Measurements from ENCODE around the gene E2F8.

The E2F8 gene

DNA sequence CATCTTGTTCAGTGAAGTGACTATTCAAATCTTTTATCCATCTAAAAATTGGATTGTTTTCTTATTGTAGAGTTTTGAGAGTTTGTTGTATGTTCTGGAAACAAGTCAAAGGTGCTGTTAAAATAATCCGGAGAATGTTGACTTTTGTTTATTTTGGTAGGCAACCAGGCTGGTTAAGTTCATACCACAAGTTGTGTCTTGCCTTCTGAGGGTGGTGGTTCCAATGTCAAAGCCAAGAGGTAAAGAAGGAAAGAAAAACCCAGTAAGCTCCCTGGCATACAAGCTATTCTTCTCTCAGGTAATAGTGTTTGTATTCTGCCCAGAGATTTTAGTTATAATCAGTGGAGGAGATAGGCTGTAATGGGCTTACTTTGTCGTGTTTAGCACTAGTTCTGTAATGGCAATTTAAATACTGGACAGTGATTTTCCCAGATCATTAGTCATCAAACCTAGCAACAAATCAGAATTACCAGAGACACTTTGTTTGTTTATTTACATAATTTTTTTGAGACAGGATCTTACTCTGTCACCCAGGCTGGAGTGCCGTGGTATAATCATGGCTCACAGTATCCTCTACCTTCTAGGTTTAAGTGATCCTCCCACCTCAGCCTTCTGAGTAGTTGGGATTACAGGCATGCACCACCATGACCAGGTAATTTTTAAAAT is 23.9 kb downstream of the E2F8 start:
- Histone ChIP-seq H3K4me1 (ENCODE audit: control insufficient read depth in 1 of 2, insufficient read depth in 1 of 2, low read depth in 1 of 2, low read length in 1 of 2) (no peaks in the 10 kb centered on the region), H3K27me3 (no peaks in the 10 kb centered on the region), H3K27ac (no peak overlapping the region), H3K36me3 (no peaks in the 10 kb centered on the region), H3K4me3 (ENCODE audit: low read depth in 1 of 2, low read length in 1 of 2) (no peak overlapping the region), H3K9me3 (no peaks in the 10 kb centered on the region)
- TF ChIP-seq, protein P1, sequence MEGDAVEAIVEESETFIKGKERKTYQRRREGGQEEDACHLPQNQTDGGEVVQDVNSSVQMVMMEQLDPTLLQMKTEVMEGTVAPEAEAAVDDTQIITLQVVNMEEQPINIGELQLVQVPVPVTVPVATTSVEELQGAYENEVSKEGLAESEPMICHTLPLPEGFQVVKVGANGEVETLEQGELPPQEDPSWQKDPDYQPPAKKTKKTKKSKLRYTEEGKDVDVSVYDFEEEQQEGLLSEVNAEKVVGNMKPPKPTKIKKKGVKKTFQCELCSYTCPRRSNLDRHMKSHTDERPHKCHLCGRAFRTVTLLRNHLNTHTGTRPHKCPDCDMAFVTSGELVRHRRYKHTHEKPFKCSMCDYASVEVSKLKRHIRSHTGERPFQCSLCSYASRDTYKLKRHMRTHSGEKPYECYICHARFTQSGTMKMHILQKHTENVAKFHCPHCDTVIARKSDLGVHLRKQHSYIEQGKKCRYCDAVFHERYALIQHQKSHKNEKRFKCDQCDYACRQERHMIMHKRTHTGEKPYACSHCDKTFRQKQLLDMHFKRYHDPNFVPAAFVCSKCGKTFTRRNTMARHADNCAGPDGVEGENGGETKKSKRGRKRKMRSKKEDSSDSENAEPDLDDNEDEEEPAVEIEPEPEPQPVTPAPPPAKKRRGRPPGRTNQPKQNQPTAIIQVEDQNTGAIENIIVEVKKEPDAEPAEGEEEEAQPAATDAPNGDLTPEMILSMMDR (IDR thresholded peaks at IDR 0.05), result no peak

DNA sequence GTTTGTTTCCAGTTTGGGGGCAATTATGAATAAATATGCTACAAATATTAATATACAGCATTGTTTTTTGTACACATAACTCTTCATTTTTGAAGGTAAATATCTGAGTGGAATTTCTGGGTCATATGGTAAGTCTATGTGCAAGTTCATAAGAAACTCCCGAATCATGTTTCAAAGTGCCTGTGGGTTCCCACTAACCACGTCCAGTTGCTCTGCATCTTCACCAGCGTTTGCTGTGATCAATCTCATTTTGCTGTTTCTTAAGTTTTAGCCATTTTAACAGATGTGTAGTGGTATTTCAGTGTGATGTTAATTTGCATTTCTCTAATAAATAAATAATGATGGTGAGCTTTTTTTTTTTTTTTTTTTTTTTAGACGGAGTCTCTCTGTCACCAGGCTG is 24.7 kb downstream of the E2F8 start:
- no peaks in the 10 kb centered on the region for H3K4me1 ChIP-seq (ENCODE audit: control insufficient read depth in 1 of 2, insufficient read depth in 1 of 2, low read depth in 1 of 2, low read length in 1 of 2)
- no peak overlapping the region for H3K4me3 ChIP-seq (ENCODE audit: low read depth in 1 of 2, low read length in 1 of 2)
- no peaks in the 10 kb centered on the region for H3K36me3 ChIP-seq
- no peaks in the 10 kb centered on the region for H3K9me3 ChIP-seq
- TF ChIP-seq, protein P1 (IDR thresholded peaks at IDR 0.05), result no peak
- no peak overlapping the region for H3K27ac ChIP-seq
- H3K27me3 ChIP-seq, result no peaks in the 10 kb centered on the region

DNA sequence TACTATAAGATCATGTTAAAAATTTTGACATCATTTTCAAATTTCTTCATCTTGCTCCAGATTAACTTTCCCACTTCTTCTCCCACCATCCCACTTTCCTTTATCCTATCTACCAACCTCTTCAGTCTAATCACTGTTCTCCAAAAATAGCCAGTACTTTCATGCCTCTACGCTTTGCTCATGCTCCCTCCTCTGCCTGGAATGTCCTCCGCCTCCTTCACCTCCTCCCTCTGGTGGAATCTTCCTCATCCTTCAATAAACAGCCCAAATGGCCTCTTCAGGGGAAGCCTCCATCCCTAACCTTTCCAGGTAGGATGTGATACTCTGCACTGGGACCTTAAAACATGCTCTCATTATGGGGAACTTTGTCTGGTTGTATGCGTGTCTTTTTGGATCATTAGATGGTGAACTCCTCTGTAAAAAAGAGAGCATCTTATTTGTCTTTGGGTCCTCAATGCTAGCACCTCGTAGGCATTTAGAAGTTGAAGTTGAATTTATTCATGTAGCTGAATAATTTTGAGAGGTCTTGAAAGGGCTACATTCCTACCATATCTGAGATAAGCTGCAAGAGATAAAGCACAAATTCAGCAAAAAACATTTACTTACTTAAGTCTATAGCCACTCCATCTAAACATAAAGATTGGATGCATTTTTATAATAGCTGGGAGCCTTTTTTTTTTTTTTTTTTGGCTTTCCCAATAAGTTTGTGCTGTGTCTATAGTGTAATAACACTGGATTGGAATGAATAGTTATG is 31.0 kb downstream of the E2F8 start:
- Histone ChIP-seq H3K27ac (no peak overlapping the region), H3K4me3 (ENCODE audit: low read depth in 1 of 2, low read length in 1 of 2) (no peak overlapping the region), H3K27me3 (no peaks in the 10 kb centered on the region), H3K4me1 (ENCODE audit: control insufficient read depth in 1 of 2, insufficient read depth in 1 of 2, low read depth in 1 of 2, low read length in 1 of 2) (no peaks in the 10 kb centered on the region), H3K9me3 (no peaks in the 10 kb centered on the region), H3K36me3 (no peaks in the 10 kb centered on the region)
- TF ChIP-seq, protein P1 (IDR thresholded peaks at IDR 0.05), result no peak

DNA sequence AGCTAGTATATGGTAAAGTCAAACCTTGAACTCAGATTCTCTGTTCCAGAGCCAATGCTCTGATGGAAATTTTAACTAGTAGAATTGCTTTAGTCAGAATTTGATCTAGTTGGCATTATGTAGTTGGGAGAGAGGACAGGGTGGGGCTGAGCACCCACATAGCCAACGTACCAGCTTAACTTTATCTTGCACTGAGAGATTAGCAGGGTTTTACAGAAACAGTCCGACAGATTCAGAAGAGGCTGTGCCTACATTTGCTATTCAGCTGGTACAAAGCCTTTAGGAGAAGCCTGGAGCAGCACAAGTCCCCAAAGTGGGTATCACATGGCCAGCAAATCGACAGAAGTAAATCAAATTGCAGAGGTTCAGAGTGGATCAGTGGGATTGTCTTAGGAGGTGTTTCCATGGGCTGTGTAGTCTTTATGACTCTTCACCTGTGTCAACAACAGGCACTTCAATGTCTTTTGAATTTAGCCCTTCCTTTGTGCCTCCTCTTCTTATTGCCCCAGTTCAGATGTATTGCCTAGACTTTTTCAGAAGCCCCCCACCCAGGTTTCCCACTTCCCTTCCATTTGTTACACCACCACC is 31.7 kb downstream of the E2F8 start:
- Histone ChIP-seq H3K27ac (no peak overlapping the region), H3K4me3 (ENCODE audit: low read depth in 1 of 2, low read length in 1 of 2) (no peak overlapping the region), H3K36me3 (no peaks in the 10 kb centered on the region), H3K4me1 (ENCODE audit: control insufficient read depth in 1 of 2, insufficient read depth in 1 of 2, low read depth in 1 of 2, low read length in 1 of 2) (no peaks in the 10 kb centered on the region), H3K9me3 (no peaks in the 10 kb centered on the region), H3K27me3 (no peaks in the 10 kb centered on the region)
- TF ChIP-seq, protein P1 (IDR thresholded peaks at IDR 0.05), result no peak

DNA sequence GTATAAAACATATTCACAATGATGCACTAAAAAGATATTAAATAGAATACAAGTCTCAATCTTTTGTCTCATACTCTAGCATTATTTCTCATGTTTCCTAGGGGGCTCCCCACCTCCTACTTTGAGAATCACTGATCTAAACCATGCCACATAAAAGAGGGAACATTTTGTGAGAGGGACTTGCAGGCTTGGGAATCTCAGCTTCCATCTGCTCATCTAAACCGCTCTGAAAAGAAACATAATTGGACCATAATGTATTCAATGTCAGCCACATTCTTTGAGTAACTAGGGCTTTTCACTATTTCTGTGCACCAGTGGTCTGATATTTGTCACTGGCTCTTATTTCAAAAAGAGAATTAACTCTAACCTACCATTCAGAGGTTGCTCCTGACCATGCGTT is 32.6 kb downstream of the E2F8 start:
- Histone ChIP-seq H3K4me3 (ENCODE audit: low read depth in 1 of 2, low read length in 1 of 2) (no peak overlapping the region), H3K27me3 (no peaks in the 10 kb centered on the region), H3K9me3 (no peaks in the 10 kb centered on the region), H3K27ac (no peak overlapping the region), H3K36me3 (no peaks in the 10 kb centered on the region), H3K4me1 (ENCODE audit: control insufficient read depth in 1 of 2, insufficient read depth in 1 of 2, low read depth in 1 of 2, low read length in 1 of 2) (no peaks in the 10 kb centered on the region)
- TF ChIP-seq, protein P1 (IDR thresholded peaks at IDR 0.05), result no peak
